ENCODE measurements around the gene EFHD2.
"Not testable (repeated sequence)": the region's sequence is repeated elsewhere in the genome, so short reads cannot be mapped to it uniquely, and the experiment has no call there.

Gene EFHD2

DNA sequence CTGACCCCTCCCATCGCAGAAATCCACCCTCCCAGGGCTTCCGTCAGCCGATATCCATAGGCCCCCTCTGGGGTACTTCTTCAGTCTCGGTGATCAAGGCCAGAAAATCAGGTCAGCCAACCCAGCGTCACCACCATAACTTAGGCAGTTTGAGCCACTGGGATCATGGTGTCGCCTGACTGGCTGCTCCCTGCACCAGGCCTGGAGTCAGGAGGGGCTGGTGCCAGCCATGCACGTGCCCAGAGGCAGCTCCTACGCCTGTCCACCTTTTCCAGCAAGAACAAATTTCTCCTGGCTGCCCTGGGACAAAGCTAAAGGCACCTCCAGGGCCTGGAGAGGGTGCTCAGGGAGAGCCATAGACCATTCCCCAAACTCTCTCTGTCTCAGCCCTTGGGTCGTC, 23.8 kb downstream of the EFHD2 start:
- no peak for DNase-seq

DNA sequence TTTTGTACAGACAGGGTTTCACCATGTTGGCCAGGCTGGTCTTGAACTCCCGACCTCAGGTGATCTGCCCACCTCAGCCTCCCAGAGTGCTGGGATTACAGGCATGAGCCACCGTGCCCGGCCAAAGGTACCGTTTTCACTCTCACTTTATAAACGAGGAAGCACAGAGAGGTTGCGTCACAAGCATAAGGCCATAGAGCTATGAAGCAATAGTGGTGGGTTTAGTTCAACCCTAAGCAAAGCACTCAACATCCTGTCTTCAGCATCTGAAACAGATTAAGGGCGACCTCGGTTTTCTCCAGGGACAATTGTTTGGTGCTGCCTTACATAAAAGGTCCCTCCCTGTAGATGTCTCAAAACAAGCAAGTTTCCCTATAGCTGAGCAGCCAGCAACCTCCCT, 25.1 kb downstream of the EFHD2 start:
- DNase-seq: not testable (repeated sequence)

DNA sequence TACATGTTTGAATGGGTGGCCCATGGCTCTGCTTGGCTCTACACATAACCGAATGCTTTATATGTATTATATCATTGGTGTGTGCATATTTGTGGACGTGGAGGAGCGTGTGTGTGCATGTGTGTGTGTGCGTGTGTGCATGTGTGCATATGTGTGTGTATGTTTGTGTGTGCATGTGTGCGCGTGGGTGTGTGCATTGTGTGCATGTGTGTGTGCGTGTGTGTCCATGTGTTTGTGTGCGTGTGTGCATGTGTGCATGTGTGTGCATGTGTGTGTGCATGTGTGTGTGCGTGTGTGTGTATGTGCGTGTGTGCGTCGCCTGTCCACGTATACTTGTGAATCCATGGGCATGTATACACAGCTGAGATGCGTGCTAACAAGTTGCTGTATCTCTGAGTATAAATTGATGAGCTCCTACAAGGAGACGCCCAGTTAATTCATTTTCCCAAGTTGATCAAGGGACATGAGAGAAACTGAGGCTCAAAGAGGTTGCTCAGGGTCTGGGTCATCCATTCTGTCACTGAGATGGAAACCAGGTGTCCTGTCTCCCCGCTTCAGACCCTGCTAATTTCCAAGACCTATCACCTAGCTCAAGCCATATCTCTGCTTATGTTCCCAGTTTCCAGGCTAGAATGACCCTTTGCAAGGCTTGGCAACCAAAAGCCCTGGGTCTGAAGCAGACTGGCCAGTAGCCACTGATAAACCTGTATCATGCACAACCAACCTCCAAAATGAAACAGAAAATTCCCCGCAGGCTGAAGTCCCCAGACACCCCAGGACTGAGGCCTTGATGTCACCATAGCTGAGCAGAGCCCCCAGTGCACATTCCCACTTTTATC, 25.8 kb downstream of the EFHD2 start:
- DNase-seq: no peak

DNA sequence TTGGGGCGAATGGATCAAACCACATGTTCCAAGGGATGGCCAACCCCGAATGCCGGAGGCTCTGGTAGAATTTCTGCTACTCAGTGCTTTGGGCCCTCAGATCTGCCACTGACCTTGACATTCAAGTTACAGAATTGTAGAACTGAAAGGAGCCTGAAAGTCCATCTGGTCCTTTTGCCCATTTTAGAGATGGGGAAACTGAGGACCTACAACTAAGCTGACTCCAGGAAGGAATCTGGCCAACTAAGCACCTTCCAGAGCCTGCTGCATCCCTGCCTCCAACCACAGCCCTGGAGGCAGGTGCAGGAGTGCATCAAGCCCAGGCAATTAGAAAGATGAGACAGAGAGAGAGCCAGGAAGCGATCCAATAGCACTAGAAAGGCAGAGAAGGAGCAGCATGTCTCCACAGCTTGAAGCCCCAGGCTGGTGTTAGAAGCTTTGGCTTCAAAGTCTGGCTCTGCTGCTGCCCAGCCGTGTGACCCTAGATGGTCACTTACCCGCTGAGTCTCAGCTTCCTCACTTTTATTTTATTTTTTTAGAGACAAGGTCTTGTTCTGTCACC, 27.3 kb downstream of the EFHD2 start:
- no peak for DNase-seq

DNA sequence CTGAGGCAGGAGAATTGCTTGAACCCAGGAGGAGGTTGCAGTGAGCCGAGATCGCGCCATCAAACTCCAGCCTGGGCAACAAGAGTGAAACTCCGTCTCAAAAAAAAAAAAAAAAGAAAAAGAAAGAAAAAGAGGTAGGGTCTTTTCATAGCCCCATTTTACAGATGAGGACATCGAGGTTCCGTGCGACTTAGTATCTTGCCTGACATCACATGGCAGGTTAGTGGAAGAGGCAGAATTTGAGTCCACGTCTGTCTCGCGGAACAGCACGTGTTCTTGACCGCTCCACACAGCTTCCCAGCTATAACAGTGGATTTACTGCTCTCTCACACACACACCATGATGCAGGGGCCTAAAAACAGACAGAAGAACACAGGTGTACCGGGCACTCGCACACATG, 29.6 kb downstream of the EFHD2 start:
- no peak for DNase-seq

DNA sequence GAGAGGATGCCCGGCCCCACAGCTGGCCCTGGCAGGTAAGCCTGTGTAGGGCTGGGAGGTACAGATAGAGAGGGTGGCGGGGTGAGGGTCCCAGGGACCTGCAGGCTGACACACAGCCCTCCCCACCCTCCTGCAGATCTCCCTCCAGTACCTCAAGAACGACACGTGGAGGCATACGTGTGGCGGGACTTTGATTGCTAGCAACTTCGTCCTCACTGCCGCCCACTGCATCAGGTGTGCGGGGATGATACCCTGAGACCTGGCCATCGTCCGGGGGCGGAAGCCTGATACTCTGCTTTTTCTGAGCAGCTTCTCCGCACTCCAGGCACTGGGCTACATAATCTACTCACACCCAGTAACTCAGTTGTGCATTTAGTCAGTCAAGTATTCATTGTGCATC, 30.7 kb downstream of the EFHD2 start:
- no peak for DNase-seq

DNA sequence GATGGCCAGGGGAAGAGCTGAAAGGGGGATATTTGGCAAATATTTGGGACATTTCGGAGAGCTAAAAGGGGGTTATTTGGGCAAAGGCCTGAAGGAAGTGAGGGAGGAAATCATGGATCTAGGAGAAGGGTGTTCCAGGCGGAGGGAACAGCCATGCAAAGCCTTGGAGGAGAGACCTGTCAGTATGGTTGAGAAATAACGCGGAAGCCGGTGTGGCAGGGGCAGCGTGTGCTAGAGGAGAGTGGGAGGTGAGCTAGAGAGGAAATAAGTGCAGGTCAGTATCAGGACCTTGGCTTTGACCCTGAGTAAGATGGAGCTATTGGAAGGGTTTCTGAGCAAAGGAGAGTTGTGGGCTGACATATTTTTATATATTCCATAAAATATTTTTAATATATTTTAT, 31.6 kb downstream of the EFHD2 start:
- no peak for DNase-seq

DNA sequence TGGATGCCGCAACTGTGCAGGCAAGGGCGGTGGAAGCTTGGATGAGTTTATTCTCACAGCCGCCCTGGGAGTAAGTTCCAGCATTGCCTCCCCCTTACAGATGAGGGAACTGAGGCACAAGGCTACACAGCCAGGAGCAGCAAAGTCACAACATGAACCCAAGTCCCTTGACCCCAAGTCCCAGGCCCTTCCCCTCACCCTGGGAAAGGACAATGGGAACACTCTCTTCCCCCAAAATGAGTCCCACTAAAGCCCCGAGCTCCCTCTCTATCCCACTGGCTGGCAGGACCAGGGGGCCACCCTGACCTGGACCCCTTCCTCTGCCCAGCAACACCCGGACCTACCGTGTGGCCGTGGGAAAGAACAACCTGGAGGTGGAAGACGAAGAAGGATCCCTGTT, 32.4 kb downstream of the EFHD2 start:
- no peak for DNase-seq

DNA sequence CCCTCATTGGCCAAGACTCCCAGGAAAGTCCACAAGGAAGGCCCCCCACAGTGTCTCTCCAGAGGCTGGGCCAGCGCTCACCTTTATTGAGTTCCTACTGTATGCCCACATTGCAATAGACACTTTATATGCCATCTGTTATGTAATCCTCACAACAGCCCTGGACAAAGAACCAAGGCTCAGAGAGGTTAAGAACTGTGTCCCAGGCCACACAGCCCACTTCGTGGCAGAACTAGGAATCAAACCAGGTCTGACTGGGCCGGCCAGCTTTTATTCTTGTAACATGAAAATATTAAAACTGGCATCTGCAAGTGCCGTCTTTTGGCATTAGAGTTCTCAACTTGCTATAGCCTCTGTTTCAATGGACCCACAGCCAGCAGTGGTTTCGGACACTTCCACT, 33.1 kb downstream of the EFHD2 start:
- no peak for DNase-seq

DNA sequence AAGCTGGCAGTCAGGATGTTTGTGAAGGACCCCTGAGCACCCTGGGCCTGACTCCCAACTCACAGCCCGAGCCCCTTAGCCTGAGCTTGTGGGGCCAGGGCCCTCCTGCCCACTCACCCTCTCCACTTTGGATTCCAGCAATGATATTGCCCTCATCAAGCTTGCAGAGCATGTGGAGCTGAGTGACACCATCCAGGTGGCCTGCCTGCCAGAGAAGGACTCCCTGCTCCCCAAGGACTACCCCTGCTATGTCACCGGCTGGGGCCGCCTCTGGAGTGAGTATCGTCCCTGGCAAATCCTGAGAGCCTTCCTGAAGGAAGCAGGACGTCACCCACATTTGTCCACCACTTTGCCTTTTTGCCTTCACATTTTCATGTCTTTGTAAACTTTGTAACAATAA, 33.6 kb downstream of the EFHD2 start:
- DNase-seq: no peak

DNA sequence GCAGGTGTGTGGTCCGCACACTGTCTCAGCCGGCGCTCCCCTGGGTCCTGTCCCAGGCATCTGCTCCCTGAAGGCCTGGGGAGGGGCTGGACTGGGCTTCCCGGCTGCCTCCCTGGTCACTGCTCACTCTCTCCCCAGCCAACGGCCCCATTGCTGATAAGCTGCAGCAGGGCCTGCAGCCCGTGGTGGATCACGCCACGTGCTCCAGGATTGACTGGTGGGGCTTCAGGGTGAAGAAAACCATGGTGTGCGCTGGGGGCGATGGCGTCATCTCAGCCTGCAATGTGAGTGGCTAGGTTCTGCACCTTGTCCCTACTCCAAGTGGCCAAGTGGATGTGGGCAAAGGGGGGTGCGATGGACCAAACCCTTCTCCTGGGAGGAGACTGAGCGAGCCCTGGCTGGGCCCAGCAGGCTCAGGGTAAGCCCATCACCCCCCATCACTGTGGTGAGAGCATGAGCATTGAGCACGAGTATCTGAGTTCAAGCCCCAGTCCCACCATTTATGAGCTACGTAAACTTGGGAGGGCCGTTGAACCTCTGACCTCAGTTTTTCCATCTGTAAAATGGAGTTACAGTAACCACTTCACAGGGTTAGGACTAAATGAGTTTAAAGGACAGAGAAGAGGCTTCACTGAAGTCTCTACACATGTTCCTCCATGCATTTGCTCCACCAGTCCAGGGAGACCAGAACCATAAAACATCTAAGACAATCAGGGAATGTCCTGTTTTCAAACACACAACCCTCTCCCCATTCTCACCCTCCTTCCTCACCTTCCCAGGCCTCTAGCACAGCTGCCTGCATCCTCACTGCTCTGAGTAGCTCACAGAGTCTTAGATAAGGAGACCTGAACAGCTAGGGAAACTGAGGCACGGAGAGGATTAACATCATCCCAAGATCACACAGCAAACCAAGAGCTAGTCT, 35.0 kb downstream of the EFHD2 start:
- no peak for DNase-seq

DNA sequence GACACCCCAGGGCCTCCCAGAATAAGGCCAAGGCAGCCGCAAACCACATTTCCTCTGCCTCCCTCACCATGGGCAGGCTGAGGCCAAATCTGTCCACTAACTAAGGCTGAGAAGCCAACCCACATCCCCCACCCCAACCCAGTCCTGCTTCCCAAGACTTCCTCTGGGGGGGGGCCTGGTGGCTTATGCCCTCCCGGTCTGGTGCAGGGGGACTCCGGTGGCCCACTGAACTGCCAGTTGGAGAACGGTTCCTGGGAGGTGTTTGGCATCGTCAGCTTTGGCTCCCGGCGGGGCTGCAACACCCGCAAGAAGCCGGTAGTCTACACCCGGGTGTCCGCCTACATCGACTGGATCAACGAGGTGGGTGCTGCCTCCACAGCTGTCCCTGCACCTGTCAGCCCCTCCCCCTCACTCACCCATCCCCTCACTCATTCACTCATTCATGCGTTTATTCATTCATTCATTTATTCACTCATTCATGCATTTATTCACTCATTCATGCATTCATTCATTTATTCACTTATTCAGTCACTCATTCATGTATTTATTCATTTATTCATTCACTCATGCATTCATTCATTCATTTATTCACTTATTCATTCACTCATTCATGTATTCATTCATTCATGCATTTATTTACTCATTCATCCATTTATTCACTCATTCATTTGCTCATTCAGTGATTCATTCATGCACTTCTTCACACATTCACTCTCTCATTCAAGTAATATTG, 35.9 kb downstream of the EFHD2 start:
- no peak for DNase-seq

DNA sequence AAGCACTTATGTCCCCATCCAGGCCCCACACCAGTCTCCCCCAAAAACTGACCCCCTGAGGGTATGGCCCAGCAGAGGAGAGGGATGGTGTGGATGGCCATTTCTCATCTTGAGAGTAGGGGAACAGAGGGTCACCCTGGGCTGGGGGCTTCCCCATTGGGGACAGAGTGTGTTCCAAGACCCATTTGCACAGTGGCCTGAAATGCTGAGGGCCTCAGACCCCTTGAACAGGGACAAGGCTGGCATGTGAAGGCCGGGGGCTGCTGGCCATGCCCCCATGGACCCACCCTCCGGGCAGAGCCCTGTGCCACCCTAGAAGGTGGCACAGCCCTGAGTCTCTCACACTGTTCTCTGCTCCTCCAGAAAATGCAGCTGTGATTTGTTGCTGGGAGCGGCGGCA, 36.5 kb downstream of the EFHD2 start:
- DNase-seq: no peak

DNA sequence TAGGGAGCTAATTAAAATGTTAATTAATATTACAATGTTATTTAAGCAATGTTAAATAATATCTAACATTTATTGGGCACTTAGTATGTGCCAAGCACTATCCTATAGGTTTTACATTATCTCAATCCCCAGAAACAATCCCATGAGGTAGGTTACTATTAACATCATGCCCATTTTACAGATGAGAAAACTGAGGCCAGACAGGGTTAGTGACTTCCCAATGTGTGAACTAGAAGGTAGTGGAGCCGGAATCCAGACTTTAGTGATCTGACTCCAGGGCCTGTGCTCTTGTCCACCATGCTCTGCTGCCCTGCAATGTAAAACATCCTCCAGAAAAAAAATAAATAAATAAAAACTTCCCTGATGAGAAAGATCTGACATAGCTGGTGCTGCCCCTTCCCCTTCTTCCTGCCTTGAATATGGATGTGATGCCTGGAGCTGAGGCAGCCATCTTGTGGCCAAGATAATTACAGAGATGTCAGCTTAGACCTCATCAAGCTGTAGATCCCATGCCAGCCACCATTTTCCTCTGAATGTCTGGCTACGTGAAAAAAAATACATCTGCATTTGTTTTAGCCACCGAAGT, 39.3 kb downstream of the EFHD2 start:
- no peak for DNase-seq

DNA sequence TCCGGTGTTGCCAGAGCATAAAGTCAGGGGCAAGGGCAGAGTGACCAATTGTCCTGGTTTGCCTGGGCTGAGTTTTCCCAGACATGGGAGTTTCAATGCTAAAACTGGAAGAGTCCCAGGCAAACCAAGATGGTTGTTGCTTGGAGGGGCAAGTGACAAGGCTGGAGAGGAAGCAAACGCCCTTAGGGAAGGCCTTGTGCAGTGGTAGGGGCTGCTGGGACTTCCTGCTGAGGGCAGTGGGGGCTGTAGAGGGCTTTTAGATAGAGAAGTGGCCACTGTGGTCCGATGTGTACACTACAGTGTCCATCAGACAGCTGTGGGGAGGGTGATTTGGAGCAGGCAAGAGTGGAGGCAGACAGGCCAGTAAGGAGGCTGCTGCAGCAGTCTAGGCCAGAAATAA, 39.9 kb downstream of the EFHD2 start:
- no peak for DNase-seq

DNA sequence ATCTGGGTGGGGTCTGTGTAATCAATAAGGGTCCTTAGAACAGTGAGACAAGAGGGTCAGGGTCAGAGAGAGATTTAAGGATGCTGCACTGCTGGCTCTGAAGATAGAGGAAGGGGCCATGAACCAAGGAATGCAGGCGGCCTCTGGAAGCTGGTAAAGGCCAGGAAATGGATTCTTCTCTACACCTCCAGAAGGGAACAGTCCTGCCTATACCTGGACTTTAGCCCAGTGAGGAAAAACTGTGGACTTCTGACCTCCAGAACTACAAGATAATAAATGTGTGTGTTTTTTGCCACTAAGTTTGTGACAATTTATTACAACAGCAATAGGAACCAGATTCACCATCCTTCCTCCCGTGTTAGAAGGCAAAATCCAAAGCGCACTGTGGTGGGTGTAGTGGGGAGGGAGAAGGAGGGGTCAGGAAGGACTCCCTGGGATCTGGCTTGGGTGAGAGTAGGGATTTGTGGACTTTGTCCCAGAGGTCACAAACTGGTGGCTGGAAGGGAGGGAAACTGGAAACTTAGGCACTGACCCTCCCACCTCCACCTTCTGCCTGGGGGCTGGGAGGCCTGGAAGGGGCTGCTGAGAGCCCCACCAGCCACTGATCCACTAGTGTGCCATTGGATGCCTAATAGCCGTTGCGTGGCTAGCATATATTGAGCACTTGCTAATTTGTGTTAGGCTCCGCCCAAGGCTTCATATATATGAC, 41.5 kb downstream of the EFHD2 start:
- DNase-seq: no peak

DNA sequence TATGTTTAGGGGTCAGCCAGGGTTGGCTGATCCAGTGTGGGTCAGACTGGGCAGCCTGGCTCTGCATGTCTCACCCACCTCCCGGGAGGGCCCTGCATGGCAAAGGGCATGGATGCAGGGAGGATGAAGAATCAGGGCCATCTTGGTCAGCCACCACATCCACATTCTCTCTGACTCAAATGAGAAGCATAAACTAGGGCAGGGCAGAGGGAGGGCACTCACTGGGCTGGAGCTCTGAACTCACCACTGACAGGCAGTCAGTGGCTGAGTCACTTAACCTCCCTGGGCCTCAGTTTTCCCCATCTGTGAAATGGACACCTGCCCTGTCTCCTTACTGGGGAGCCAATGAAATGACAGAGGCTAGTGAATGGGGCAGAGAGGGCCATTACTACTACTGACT, 42.5 kb downstream of the EFHD2 start:
- no peak for DNase-seq

DNA sequence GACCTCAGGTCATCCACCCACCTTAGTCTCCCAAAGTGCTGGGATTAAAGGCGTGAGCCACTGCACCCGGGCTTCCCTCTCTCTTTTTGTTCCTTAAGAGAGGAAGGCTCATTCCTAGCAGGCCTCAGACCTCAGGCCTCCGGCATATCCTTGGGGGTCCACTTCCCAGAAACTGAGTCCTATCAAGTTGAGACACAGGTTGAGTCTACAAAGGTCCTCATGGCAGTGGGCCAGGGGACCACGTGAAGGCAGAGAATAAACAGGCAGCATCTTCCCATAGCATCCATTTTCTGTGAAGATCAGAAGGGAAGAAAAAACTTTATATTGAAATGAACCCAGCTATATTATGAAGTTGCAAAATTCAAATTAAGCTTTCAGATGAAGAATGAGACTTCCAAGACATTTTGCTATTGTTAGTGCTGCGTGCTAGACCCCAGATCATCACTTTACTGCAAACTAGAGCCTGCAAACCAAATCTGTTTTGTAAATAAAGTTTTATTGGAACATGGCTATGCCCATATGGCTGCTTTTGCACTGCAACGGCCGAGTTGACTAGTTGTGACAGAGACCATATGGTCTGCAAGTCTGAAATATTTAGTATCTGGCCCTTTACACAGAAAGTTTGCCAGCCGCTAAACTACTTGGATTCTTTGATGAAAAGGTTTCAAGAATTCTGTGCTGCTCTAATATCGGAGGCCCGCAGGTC, 43.3 kb downstream of the EFHD2 start:
- DNase-seq: no peak

DNA sequence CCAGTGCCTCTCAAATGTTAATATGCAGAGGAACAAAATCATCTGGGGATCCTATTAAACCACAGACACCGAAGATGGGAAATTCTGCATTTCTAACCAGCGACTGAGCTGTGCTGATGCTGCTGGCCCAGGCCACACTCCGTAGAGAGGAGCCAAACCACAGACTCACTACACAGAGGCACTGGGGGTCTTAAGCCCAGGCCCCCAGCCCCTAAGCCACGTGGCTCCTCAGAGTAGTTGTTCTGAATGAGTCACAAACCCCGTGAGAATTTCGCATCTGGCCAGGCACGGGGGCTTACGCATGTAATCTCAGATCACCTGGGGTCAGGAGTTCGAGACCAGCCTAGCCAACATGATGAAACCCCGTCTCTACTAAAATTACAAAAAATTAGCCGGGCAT, 44.0 kb downstream of the EFHD2 start:
- DNase-seq: no peak

DNA sequence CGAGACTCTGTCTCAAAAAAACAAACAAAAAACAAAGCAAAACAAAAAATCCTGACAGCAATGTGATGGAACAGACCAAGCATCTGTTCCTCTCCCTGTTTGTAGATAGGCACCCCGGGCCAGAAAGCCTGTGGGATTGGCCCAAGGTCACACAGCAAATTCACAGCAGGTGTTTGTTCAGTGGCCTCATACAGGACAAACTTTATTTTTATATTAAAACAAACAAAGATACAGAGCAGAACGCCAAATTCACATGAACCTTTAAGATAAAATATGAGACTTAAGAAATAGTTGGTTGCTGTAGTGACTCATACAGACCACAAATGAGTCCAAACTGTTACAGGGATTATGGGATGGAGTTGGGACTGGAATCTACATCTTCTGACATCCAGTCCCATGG, 44.6 kb downstream of the EFHD2 start:
- no peak for DNase-seq

DNA sequence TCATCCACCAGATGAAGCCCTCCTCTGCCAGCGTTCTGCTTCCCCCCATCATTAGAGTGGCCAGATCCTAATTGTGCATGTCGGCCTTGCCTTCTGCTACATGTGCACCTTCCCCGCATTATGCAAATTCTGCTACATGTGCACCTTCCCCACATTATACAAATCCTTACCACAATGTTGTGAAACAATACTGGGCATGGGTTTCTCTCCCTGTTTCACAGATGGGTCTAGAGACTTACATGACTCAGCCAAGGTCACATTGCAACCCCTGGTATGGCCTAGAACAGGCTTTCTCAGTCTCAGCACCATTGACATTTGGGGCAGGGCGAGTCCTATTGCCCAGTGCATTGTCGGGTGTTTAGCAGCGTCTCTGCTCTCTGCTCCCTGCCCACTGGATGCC, 45.8 kb downstream of the EFHD2 start:
- no peak for DNase-seq

All from NCI-H1436 (cell line).